IPS-11a (cell line): ENCODE results near the gene RIN3.
"Not testable (repeated sequence)": the region's sequence is repeated elsewhere in the genome, so short reads cannot be mapped to it uniquely, and the experiment has no call there.

ENCODE experiments used
- H3K4me3 ChIP-seq: one replicate; pipeline ENCODE4 v1.5.1; 2013; ENCODE audit warnings: low read depth, low read length, control low read depth

The RIN3 gene

DNA sequence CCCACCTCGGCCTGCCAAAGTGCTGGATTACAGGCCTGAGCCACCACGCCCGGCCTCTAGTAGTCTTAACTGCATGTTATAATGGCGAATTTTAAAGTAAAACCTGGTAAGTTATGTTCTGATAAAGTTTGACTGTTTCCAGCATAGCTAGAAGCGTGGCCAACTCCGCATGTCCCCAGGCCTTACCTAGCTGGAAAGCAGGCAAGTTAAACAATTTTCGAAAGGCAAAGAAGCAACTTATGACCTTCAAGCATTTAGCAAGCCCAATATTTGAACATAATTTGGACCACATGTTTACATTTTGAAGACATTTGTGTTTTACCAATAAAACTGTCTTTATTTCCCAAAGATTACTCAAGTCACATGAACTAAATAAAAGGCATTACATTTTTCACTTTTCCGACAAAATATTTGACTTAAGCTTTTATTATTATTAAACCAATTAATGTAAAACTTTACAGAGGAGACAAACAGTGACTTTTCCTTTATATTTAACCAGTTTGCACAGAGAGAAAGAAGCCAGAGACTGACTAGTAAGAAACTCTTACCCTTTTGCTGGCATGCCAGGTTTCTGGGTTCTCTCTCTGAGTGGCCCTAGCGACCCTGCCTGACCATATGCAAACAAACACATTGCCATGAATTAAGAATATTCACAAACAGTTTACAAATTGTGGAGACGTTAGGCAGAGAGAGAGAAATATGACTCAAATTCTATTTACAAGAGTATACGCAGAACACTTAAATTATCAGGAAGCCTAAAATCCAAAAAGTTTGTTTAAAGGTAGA is 106.3 kb downstream of the RIN3 start:
- no peak overlapping the region for H3K4me3 ChIP-seq

DNA sequence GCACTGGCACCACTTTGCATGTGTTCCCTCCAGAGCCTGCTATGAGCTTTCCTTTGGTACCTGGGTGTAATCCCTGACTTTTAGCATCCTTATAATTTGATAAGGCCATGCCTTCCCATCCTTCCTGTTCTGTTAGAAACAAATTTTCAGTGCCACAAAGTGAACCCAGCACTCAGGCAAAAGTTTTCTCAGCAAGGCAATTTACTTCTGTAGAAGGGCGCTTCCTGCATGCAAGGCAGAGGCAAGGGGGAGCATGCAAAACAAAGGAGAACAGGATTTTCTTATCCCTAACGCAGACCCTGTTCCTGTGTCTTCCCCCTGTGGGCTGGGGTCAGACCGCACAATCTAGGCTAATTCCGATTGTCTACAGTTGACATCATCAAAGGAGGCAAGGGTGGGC is 108.7 kb downstream of the RIN3 start:
- H3K4me3 ChIP-seq: no peak overlapping the region

DNA sequence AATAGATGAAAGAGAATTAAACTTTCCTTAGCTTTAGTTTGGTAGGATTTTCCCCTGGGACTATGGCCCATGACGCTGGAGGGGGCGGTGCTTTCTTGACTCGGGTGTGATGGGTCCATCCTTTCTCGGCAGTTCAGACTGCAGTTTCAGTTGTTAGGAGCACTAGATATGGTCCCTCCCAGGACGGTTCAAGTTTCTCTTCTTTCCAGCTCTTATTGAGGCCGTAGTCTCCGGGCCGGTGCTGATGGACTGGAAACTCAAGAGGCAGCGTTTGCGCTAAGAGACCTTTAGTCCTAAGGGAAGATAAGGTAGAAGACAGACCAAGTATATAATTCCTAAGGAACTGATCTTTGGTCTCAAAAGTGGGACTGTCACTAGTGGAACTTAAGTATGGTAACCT is 111.2 kb downstream of the RIN3 start:
- H3K4me3 ChIP-seq: no peak overlapping the region

DNA sequence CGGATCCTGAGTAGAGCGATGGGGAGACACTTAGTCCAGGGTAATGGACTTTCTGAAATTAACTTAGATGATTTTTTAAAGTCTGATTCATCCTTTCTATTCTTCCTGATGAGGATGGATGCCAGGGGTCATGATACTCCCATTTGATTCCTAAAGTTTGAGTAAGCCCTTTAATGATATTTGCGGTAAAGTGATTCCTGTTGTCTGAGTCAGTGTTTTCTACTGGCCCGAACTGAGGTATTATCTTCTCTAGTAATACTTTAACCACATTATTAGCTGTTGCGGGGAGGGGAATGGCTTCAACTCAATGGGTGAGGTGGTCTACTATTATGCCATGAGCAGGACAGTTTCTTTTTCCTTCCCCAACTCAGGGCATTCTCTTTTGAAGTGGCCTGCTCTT is 111.6 kb downstream of the RIN3 start:
- H3K4me3 ChIP-seq: no peak overlapping the region

DNA sequence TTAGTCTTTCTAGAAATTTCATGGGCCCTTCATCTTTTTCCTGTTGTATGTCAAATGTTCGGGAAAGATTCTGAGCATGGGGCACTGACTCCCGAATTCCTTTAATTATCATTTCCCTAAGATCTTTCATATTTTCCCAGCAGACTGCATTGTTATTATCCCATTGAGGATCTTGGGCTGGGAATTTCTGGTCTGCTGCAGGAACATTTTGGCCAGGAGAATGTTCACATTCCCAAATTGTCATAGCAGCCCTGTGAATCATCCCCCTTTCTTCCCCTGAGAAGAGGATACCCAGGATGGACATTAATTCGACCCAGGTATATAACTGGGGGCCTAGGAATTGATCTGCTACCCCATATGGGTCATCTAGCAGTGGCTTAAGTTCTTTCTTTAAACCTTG is 112.5 kb downstream of the RIN3 start:
- H3K4me3 ChIP-seq: no peak overlapping the region

DNA sequence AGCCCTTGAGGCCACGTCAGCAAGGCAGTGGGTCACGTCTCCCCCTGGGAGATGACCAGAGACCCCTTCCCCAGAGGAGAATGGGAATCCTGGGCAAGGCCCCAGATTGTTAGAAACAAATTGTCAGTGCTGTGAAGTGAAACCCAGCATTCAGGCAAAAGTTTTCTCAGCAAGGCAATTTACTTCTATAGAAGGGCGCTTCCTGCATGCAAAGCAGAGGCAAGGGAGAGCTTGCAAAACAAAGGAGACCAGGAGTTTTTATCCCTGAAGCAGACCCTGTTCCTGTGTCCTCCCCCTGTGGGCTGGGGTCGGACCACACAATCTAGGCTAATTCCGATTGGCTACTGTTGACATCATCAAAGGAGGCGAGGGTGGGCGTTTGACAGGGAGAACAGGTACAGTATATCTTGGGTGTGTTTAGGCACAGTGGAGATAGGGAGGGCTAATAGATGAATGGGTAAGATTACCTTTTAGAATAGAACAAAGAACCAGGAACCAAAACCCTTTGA is 114.2 kb downstream of the RIN3 start:
- H3K4me3 ChIP-seq: no peak overlapping the region

DNA sequence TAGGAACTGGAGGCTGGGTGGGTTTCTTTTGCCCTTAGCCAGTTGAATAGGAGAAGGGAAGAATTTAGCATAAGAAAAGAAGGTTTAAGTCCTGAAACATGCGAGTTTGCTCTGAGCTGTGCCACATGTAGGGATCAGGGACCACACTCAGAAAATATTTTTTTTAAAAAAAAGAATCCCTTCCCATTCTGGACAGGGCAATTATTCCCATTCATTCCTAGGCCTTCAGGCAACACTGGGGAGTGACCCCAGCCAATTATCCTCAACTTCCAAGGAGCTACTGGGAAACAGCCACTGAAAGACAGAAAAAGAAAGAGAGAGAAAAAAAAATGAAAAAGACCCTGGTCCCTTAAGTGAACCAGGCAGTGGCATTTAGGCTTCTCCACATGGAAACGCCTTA is 115.1 kb downstream of the RIN3 start:
- no peak overlapping the region for H3K4me3 ChIP-seq

DNA sequence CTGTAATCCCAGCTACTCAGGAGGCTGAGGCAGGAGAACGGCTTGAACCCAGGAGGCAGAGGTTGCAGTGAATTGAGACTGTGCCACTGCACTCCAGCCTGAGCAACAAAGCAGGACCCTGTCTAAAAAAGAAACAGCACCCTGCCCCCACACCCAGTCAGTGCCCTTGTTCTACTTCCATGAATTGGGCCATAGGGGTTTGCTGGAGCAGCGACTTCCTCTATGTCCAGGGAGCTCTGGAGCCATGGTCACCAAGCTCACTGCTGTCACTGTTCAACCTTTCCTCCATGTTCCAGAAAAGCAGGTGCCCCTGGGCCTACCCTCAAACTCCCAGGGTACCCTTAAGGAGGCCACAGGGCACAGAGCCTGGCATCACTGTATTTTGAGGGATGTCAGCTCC is 116.8 kb downstream of the RIN3 start:
- H3K4me3 ChIP-seq: no peak overlapping the region

DNA sequence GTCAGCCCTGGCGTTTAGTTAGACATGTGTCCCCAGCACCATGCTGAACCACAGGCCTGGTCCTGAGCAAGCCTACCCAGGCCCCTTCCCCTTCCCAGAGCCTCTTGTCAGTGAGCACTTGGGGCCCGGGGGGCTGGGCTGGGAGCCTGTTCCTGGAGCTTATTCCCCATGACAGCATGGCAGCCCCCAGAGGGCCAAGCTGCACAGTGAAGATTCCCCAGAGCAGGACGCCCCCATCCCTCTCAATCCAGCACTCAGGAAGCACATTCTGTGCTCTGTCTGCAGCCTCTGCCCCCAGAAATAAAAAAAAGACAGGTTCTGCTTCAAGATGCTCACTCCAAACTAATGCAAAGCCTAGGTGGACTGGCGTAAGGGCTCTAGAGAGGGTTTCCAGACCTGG is 117.5 kb downstream of the RIN3 start:
- no peak overlapping the region for H3K4me3 ChIP-seq

DNA sequence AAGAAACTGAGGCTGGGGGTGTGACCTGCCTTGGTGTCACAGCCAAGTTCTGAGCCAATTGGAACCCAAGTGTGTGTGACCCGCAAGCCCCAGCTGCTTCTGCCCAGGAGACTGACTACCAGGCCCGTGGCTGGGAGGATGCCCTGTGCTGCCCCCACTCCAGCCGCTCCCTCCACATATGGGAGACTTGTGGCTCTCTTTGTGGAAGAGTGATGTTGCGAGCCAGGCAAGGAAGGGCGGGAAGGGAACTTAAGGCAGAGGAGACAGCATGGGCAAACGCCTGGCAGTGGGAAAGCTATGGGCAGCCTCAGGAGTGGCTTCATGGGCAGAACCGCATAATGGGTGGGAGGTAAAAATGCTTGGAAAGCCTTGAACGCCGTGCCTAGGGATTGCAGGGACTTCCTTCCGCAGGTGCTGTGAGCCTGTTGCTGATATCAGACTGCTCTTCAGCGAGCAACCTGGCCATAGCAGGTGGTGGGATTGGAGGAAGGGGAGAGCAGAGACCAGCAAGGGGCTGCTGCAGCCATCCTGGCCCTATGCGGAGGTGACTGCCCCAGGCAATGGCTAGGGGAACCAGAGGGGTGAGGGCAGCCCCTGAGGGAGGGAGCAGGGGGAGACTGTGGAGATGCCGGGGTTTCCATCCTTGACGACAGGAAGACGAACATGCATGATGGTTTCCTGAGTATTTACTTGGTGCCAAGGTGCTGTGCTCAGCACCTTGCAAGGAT is 119.1 kb downstream of the RIN3 start:
- no peak overlapping the region for H3K4me3 ChIP-seq

DNA sequence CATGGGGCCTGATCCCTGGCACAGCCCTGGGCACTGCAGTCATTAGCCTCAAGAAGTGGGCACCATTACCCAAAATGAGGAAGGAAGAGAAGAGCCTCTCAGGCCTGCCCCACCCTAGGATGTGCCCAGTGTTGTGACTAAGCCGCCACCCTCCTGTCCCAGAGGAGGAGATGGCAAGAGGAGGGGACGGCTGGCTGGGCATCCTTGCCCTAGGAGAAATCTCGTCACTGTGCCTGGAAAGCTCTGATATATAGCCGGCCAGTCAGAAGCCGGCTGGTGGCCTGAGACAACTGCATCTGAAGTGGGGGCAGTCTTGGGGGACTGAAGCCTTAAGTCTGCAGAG is 119.7 kb downstream of the RIN3 start:
- H3K4me3 ChIP-seq: no peak overlapping the region

DNA sequence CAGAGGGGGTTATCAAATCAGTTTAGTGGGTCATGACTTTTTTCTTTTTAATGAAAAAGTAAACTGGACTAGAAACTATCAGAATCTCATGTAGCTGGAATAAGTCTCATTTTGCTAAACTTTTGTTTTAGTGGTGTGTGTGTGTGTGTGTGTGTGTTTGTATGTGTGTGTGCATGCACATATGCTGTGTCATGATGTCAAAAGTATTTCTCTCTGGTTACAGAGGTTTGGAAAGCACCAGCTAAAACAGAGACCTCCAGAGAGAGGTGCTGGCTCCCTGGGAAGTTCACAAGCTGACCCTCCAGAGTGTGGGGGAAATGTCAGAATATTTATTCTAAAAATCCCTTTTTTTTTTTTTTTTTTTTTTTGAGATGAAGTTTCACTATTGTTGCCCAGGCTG is 120.1 kb downstream of the RIN3 start:
- no peak overlapping the region for H3K4me3 ChIP-seq

DNA sequence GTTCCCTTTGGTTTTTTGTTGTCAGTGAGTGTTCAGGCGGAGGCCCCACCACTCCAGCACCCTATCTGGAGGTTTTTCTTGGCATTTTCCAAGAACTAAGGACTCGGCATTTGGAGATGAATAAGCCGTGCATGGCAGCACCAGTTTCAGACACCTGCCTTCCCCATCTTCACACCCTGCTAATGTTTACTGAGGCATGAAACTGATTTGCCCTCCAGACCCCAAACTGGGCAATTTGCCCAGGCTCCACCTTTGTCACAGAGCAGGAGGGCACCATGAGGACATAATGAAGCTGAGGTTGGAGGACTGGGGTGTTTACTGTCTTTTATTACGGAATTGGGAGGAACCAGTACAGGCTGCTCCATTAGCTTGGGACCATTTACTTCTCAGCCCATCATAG is 121.5 kb downstream of the RIN3 start:
- H3K4me3 ChIP-seq: no peak overlapping the region

DNA sequence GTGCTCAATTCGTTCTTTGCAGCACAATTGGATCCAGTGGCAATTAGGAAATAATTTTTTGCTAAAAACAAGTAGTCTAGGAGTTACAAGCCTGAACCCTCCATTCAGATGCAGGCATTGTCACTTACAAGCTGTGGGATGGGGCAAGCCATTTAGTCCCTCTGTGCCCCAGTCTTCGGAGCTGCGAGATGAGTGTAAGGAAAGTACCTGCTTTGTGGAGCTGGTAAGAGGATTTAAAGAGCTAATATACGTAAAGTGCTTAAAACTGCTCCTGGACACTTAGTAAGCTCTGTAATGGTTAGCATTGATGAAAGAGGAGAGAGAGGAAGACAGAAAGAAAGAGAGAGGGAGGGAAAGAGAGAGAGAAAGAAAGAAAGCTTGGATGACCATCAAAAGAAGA is 122.3 kb downstream of the RIN3 start:
- no peak overlapping the region for H3K4me3 ChIP-seq

DNA sequence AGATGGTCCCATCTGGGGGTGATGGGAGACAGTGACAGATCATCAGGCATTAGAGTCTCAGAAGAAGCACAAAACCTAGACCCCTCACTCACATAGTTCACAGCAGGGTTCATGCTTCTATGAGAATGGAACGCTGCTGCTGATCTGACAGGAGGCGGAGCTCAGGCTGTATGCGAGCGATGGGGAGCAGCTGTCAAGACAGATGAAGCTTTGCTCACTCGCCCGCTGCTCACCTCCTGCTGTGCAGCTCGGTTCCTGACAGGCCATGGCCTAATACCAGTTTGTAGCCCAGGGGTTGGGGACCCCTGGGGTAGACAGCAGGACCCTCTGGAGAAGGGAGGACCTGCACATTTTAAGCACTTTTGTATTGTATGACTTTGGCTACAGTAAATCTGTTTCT is 123.6 kb downstream of the RIN3 start:
- H3K4me3 ChIP-seq: no peak overlapping the region

DNA sequence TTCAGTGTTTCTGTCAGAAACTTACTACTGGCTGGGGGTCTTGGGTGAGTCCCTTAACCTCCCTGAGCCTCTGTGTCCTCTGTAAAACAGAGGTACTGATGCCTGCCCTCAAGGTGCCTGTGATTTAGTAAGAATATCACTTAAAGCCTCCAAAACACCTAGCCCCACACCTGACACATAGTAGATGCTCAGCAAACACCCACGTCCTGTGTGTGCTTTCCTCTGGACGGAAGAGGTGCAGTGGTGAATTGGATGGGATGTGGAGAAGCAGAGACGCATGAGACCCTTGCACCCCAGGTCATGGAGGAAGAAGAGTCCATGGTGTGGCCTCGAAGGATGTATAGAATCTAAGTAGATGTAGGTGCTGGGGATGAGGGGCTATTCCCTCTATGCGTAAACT is 124.3 kb downstream of the RIN3 start:
- no peak overlapping the region for H3K4me3 ChIP-seq

DNA sequence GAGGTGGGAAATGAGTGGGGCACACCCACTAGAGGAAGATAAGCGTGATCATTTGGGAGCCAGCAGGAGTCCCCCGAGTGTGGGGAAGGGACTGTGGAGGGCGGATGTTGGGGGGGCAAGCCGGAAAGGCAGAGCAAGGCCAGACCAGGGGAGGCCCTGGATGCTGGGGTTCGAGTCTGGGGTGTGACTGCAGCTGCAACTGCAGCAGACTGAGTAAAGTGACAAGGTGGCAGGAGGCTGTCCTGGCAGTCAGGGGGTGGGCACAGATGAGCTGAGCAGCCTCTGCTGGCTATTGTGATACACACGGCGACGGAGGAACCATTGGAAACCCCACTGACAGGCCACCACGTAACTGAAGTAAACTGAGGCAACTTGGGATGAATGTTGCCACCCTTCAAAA is 124.7 kb downstream of the RIN3 start:
- H3K4me3 ChIP-seq: no peak overlapping the region

DNA sequence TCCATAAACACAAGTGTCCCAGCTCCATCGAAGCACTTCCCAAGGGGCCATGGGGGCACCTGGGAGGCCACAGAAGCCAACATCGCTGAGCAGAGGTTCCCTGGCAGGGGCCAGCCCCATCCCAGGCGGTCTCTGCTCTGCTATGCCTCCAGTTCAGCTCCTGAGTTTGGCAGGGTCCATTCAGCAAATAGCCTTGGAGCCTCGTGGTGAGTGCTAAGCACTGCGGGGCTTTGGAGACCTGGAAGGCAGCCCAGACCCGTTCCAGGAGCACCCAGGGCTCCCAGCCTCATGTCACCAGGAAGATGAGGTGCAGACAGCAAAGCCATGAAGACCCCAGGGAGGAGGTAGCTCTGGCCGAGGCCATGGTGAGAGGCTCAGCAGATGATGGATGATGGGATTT is 125.3 kb downstream of the RIN3 start:
- H3K4me3 ChIP-seq: no peak overlapping the region

DNA sequence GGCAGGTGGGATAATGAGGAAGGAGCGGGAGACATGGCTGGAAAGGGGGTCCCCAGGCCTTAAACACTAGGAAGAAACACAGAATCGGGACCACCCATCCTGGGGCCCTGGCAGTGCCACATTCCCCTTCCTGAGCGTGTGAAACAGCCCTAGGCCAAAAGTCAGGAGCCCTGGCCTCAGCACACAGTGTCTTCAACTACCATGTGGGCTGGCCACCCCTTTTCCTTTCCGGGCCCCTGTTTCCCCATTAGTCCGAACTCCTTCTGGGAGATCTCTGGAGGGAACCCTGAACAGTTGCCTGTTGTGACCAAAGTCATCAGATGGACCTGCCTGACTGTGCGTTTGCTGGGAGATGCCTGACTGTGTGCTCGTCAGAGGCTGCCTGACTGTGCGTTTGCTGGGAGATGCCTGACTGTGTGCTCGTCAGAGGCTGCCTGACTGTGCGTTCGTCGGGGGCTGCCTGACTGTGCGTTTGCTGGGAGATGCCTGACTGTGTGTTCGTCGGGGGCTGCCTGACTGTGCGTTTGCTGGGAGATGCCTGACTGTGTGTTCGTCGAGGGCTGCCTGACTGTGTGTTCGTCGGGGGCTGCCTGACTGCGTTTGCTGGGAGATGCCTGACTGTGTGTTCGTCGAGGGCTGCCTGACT is 126.0 kb downstream of the RIN3 start:
- H3K4me3 ChIP-seq: not testable (repeated sequence)

DNA sequence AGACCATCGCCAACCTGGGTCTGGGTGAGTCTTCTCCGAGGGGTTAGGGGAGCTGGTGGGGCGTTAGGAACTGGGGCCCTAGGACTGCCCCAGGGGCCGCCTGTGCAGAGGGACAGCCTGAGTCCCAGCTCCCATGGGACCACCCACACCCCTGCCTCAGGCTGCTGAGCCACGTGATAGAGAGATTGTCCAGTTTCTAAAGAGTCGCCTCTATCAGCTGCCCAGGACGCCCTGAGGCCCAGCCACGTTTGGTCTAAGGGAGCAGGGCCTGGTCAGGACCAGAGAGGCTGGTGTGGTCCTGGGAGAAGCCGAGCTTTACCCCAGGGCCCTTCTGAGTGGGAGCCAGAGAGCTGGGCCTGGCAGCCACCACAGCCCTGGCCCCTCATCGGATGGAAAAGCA is 127.7 kb downstream of the RIN3 start:
- no peak overlapping the region for H3K4me3 ChIP-seq

DNA sequence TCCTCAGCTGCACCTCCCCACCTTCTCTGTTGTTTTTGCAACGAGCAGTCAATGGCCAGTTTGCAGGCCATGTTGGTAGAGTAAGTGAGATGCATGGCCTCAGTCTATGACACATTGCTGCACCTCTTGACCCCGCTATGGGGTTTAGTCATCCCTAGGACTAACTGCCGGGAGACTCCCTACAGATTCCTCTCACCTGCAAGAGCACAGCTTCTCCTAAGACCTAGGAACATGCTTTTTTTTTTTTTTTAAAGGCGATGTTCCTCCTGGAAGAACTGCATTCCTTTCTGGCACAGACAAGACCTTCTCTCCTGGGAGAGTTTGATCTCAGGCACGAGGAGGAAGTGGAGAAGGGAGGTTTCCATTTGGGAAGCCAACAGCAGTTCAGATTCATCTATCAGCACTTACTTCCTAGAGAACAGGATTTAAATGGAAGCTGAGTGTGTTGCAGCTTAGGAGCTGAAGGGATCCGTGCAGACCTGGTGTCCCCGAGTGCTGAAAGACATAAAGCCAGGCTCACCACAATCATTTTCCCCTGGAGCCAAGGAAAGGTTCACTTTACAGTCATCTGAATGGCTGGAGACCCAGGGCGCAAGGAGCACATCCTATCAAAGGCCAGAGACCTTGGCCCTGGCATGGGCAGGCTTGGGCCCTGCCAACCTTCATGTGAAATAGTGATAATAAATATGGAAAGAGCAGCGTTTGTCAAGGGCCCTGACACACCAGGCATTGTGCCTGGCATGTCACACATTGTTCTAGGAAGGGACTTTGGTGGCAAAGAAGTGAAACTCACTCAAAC is 130.8 kb downstream of the RIN3 start:
- H3K4me3 ChIP-seq: no peak overlapping the region
